Stimulated activated CD8-positive, alpha-beta memory T cell treated with anti-CD3 and anti-CD28 coated beads, Interleukin-7, amount 100 ng/mL, for 48 hours (primary cell): ENCODE data around the gene TRAF3IP3.
A peak's percentile ranks its signal among the peaks of the same experiment; 100 is the strongest.

Experiments
- DNase-seq, 2 donors: peaks; one replicate each; pipeline ENCODE4 v3.0.0-alpha.2; 2020; ENCODE audit warnings: low read depth in 1 of 2; ENCODE audit errors: extremely low read depth in 1 of 2

Gene TRAF3IP3

DNA sequence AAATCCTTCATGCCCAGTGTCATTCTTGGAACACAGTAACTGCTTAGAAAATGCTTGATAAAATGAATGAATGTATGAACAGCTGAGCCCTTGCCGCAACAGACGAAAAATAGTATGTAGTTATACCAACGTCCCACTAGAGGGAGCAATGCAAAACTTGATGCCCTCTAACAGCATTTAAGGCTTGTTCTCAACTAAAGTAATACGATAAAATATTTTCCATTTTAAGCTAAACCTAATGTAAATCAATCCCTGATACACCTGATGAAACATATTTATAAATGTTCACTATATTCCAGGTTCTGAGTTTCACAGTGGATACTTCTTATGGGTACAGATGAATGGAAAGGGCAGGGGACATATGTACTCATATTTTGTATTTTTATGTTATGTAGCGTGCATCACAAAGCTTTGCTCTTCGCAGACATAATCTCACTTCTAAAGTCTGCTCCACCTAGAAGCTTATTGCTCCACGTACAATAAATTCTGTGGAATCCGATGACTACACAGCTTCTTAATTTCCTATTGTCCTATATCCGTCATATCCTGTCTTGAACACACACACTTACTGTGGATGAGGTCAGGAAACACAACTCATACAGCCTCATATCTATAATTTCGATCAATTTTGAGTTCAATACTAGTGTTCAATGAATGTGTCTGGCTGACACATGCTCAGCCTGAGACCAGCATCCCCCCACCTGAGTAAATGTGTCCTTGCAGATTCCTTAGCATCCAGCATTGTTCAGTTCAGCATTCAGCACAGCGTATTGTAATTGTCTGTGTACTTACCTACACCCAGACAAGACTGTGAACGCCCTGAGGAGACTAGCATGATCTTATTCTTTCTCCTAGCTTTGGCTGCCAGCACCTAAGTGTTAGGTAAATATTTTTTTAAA, 67.5 kb downstream of the TRAF3IP3 start:
- DNase-seq, result no peak

DNA sequence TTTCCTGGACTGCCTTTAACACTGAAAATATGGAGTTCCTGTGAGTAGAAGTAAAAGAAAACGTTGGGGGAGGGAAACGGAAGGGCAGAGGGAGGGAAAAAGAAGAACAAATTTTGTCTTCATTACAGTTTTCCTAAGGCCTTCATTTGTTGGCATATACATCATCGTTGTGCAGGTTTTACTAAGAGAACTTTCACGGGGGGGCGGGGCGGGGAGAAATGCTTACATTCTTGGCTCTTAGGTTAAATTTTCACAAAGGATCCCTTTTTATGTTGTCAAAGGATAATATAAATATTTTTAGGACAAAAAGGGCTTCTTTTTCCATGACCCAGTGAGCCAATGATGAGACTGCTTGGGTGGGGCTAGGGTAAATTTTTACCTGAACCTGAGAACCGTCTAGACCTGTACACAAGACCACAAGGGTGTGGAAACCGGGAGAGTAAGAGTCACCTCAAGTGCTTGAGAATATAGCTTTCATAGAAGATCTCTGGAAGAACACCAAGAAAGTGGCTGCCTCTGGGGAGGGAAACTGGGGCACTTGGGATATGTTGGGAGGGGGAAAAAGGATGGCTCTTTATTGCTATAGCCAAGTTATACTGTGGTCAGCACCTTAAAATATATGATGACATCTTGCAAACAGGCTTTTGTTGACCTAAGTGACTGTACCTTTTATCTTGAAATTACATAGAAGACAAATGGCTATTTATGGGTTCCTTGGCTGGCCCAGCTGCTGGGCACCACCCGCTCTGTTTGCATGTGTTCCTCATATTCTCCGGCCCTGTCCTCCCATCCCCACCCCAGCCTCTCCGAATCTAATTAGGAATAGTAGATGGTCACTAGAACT, 70.0 kb downstream of the TRAF3IP3 start:
- DNase-seq, result no peak

DNA sequence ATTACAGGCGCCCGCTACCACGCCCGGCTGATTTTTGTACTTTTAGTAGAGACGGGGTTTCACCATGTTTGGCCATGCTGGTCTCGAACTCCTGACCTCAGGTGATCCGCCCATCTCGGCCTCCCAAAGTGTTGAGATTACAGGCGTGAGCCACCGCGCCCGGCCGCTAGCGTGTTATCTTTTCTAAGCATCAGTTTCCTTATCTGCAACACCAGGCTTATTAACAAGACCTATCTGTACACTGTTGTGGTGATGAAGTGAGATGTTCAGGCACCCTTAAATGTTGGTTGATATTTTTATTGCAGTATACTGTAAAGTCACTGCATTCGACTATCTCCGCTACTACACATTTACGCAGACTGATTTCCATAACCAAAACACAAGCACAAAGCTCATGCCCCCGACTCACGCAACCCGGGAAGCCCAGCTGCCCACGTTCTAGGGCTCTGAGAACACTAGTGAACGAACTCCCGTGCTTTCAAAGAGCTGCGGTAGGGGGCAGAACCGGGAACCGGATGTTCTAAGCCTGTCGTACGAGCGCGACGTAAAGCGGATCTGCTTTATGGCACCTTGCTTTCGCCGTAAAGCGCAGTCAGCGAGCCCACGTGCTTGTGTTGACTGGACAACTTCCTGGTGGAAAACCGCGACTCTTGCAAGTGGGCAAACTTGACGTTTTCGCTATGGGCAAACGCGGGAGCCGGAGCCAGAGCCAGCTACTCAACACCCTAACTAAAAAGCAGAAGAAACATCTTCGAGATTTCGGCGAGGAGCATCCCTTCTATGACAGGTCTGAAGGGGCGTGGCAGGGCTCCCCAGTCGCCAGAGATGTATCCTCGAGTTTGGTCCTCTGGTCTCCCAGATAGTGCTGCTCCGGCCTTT, 71.8 kb downstream of the TRAF3IP3 start, which contains the start of gene UTP25:
TSS of gene UTP25 (plus strand) at position 589 of the 879 bp plus-strand sequence. CDS start at position 681, 92 bp downstream.
- peak; percentile 77 to 91 for DNase-seq

DNA sequence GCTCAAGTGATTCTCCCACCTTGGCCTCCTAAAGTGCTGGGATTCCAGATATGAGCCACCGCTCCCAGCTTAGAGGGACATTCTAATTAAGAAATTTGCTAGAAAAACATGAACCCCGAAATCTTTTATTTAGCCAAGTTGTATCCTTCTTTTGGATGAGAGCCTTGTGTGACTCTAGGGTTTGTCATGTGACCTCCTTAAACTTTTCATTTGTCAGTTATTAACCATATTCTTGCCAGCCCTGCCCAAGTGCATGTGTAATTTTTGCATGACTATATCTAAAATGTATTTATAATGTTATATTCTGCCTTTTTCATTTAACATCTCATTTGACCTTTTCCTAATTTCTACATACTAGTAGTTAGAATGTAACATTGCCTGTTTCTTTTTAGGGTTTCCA, 73.9 kb downstream of the TRAF3IP3 start:
- no peak for DNase-seq

DNA sequence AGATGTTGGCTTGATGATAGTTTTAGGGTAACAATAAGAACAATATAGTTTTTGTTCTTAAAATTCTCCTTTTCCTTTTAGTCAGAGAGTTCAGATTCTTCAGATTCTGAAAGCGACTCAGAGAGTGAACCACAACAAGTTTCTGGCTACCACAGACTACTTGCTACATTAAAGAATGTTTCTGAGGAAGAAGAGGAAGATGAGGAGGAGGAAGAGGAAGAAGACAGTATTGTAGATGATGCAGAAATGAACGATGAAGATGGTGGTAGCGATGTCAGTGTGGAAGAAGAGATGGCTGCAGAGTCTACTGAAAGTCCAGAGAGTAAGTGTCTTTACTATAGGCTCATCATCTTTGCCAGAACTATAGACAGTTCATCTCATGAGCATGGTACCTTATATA, 74.9 kb downstream of the TRAF3IP3 start:
- no peak for DNase-seq

DNA sequence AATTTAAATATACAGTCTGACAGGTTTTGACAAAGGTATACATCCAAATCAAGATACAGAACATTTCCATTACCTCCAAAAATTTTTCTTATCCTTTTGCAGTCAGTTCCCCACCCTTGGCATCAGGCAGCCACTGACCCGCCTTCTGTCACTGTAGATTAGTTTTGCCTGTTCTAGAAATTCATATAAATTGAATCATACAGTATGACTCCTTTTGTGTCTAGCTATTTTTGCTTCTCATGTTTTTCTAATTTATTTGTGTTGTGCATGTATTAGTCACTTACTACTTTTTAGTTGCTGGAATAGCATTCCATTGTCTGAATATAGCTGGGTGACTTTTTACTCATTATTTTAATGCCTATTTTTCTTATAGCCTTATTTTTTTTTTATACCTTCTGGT, 75.8 kb downstream of the TRAF3IP3 start:
- DNase-seq, result no peak
